Hippocampal formation (tissue), 2 donors: ENCODE data around the gene HIGD1C.
"Not testable (repeated sequence)": the region's sequence is repeated elsewhere in the genome, so short reads cannot be mapped to it uniquely, and the experiment has no call there.

Experiments used
- DNase-seq, 2 donors: peaks; one replicate each; lab custom pipeline; 2025; lab: John Stamatoyannopoulos, UW

Gene HIGD1C

GRCh38 chr12:50933459-50934124 is 18.8 kb upstream of the HIGD1C start:
- no peak for DNase-seq

- no peak for DNase-seq
Measured at GRCh38 chr12:50934371-50934851, 17.9 kb upstream of the HIGD1C start.

GRCh38 chr12:50934981-50935807 is 17.1 kb upstream of the HIGD1C start:
- DNase-seq: no peak

GRCh38 chr12:50936821-50937530 is 15.4 kb upstream of the HIGD1C start:
- no peak for DNase-seq

- DNase-seq: no peak
Measured at GRCh38 chr12:50937653-50938052, 14.7 kb upstream of the HIGD1C start.

- DNase-seq: no peak
Measured at GRCh38 chr12:50947933-50948626, 4.3 kb upstream of the HIGD1C start.

- DNase-seq: no peak
Measured at GRCh38 chr12:50948798-50949197, 3.5 kb upstream of the HIGD1C start.

GRCh38 chr12:50949801-50950302 is 2.5 kb upstream of the HIGD1C start:
- DNase-seq: no peak

GRCh38 chr12:50951112-50951511 is 1.2 kb upstream of the HIGD1C start:
- no peak for DNase-seq

GRCh38 chr12:50953047-50953446 is 703 bp downstream of the HIGD1C start:
- no peak for DNase-seq

- DNase-seq: not testable (repeated sequence)
Measured at GRCh38 chr12:50954789-50955188, 2.4 kb downstream of the HIGD1C start.

GRCh38 chr12:50955288-50955687 is 2.9 kb downstream of the HIGD1C start:
- no peak for DNase-seq

GRCh38 chr12:50955697-50956096 is 3.4 kb downstream of the HIGD1C start:
- DNase-seq: no peak

- DNase-seq: no peak
Measured at GRCh38 chr12:50960130-50960529, 7.8 kb downstream of the HIGD1C start.

- no peak for DNase-seq
Measured at GRCh38 chr12:50961708-50962107, 9.4 kb downstream of the HIGD1C start.

- no peak for DNase-seq
Measured at GRCh38 chr12:50964432-50964831, 12.1 kb downstream of the HIGD1C start.

- DNase-seq: no peak
Measured at GRCh38 chr12:50971946-50972345, 19.6 kb downstream of the HIGD1C start.

- DNase-seq: no peak
Measured at GRCh38 chr12:50979369-50980052, 27.2 kb downstream of the HIGD1C start.

GRCh38 chr12:50980545-50980944 is 28.2 kb downstream of the HIGD1C start:
- no peak for DNase-seq

GRCh38 chr12:50981319-50982239 is 29.2 kb downstream of the HIGD1C start:
- no peak for DNase-seq
